Measurements from ENCODE around the gene GNAI1. TPM values are rescaled to one million over a fixed set of nuclear protein-coding genes. Genes with fewer than 3 reads are reported as not detected.

The GNAI1 gene
- total RNA-seq, 2 donors from 2014 or later = 11.1 to 30.9 TPM

DNA sequence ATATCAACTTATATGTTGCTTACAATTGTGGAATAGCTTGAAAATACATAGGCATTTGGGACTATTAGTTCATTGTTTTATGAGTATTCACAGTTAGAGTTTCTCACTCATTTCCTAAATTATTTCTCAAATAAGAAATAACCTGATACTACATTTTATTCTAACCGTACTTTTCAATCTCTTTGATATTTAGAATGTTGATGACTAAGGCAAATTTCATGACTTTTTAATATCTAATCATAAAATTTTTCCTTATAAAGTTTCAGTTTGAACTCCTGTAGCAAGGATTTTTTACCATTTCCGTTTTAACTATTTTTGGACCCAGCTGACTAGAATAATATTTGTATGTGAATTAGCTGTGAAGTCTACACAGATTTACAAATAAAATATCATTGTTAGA is 41.3 kb upstream of the GNAI1 start:
- DNase-seq (ENCODE audit: low spot score) (no peak), ATAC-seq (ENCODE audit: insufficient number of reproducible peaks, low FRiP score, low read depth) (no peak)
- no peaks in the 10 kb centered on the region for H3K9me3 ChIP-seq
- H3K27me3 ChIP-seq (replicated peaks; ENCODE audit: insufficient read depth) = no peaks in the 10 kb centered on the region
- no peak for TF ChIP-seq CTCF (IDR thresholded peaks at IDR 0.05)
- no peaks in the 10 kb centered on the region for H3K36me3 ChIP-seq
- peaks cover 0 to 7% of the 10 kb centered on the region in 2 donors for H3K4me1 ChIP-seq (ENCODE audit: control insufficient read depth in 1 of 2, low read depth in 2 of 2)
- H3K27ac ChIP-seq = no peak overlapping the region
- no peak overlapping the region for H3K4me3 ChIP-seq

DNA sequence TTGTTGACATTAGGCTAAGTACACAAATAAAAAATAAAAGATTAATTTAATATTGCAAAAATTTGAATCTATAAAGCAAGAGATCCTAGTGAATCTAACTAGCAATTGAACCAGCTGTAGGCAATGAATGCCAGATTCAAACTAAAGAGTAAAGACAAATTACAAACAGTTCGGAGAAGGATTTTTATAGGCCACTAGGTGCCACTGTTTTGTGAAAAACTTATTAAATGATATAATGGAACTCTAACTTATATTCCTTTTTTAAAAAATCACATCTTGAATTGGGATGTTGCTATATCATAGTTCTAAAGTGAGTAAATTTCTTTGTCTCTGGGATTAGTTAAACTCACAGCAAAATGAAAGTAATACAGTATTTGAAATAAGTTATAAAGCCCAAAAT is 39.1 kb upstream of the GNAI1 start:
- Histone ChIP-seq H3K4me3 (no peak overlapping the region), H3K27ac (no peak overlapping the region), H3K4me1 (ENCODE audit: control insufficient read depth in 1 of 2, low read depth in 2 of 2) (peaks cover 0 to 3% of the 10 kb centered on the region in 2 donors), H3K27me3 (replicated peaks; ENCODE audit: insufficient read depth) (no peaks in the 10 kb centered on the region), H3K36me3 (no peaks in the 10 kb centered on the region), H3K9me3 (no peaks in the 10 kb centered on the region)
- DNase-seq (ENCODE audit: low spot score) = no peak
- ATAC-seq (ENCODE audit: insufficient number of reproducible peaks, low FRiP score, low read depth) = no peak
- TF ChIP-seq CTCF (IDR thresholded peaks at IDR 0.05) = peak; percentile 50

DNA sequence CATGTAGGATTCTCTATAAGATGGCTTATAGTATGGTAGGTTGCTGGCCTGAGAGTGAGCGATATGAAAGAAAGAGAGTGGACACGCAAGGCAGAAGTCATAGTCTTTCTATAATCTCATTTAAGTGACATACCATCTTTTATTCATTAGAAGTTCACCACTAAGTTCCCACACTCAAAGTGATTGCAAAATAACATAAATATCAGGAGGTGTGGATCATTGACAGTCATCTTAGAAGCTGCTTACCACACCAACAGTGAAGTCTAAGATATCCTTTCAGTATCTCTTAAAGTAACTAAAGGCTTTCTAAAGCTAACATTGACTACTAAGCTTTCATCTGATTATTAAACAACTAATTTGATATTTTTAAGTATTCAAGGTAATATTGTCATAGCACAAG is 36.9 kb upstream of the GNAI1 start:
- no peaks in the 10 kb centered on the region for H3K27me3 ChIP-seq (replicated peaks; ENCODE audit: insufficient read depth)
- H3K9me3 ChIP-seq = no peaks in the 10 kb centered on the region
- TF ChIP-seq CTCF (IDR thresholded peaks at IDR 0.05) = no peak
- no peaks in the 10 kb centered on the region for H3K4me1 ChIP-seq (ENCODE audit: control insufficient read depth in 1 of 2, low read depth in 2 of 2)
- no peak overlapping the region for H3K27ac ChIP-seq
- no peak for DNase-seq (ENCODE audit: low spot score)
- H3K36me3 ChIP-seq = no peaks in the 10 kb centered on the region
- no peak for ATAC-seq (ENCODE audit: insufficient number of reproducible peaks, low FRiP score, low read depth)
- no peak overlapping the region for H3K4me3 ChIP-seq

DNA sequence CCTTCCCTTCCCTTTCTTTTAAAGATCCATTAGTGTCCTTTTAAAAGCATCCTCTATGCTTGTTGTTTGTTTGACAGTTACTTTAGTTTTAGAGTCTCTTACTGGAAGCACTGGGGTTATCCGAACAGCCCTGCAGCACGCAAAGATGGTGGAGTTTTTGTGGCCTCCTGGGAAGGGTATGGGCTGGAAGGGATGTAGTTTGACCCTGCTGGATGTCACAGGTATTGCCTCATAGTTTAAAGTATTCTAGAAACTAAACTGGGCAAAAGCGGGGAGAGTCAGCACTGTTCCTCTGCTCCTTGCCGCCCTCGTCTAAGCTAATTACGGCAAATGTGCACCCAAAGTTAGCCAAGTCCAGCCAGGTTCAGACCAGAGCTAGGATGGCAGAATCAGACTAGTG is 35.8 kb upstream of the GNAI1 start:
- H3K27ac ChIP-seq = no peak overlapping the region
- H3K27me3 ChIP-seq (replicated peaks; ENCODE audit: insufficient read depth) = no peaks in the 10 kb centered on the region
- ATAC-seq (ENCODE audit: insufficient number of reproducible peaks, low FRiP score, low read depth) (no peak), DNase-seq (ENCODE audit: low spot score) (no peak)
- TF ChIP-seq CTCF (IDR thresholded peaks at IDR 0.05) = no peak
- H3K9me3 ChIP-seq = no peaks in the 10 kb centered on the region
- no peaks in the 10 kb centered on the region for H3K36me3 ChIP-seq
- no peaks in the 10 kb centered on the region for H3K4me1 ChIP-seq (ENCODE audit: control insufficient read depth in 1 of 2, low read depth in 2 of 2)
- H3K4me3 ChIP-seq = no peak overlapping the region

DNA sequence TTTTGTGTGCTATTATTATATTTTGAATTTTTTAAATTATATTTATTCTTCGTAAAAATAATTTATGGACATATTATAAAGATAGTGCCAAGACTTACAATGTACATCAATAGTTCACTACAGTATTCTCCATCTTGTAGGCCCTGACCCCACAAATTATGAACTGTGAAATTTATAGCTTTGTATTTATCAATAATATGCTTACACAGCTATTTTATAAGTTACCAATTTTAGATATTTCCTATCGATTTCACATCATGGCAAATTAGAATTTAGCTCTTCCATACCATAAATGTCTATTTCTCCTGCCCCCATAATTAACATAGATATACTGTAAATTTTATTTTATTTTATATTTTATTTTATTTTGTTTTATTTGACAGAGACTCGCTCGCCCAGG is 34.4 kb upstream of the GNAI1 start:
- Histone ChIP-seq H3K36me3 (no peaks in the 10 kb centered on the region), H3K4me1 (ENCODE audit: control insufficient read depth in 1 of 2, low read depth in 2 of 2) (no peaks in the 10 kb centered on the region), H3K9me3 (no peaks in the 10 kb centered on the region), H3K27ac (no peak overlapping the region), H3K4me3 (no peak overlapping the region), H3K27me3 (replicated peaks; ENCODE audit: insufficient read depth) (no peaks in the 10 kb centered on the region)
- TF ChIP-seq CTCF (IDR thresholded peaks at IDR 0.05) = no peak
- ATAC-seq (ENCODE audit: insufficient number of reproducible peaks, low FRiP score, low read depth) (no peak), DNase-seq (ENCODE audit: low spot score) (no peak)
